ENCODE results near the gene ZYX.

- TF ChIP-seq CTCF (IDR thresholded peaks at IDR 0.05) (no peak), POLR2A (IDR thresholded peaks at IDR 0.05) (no peak), POLR2AphosphoS5 (IDR thresholded peaks at IDR 0.05) (no peak)
Observed at GRCh38 chr7:143356414-143357050, 24.6 kb upstream of the ZYX start.
